H1 (cell line): Measurements from ENCODE around the gene STK32A. TPM values are rescaled to one million over a fixed set of nuclear protein-coding genes. Genes with fewer than 3 reads are reported as not detected.

Source experiments
- CTCF ChIA-PET: fragments of 300-600 bp; sonication (Branson Sonifier 250); formaldehyde crosslinking; loops from one replicate; lab custom pipeline; 2021; ENCODE audit not compliant: partially characterized antibody; lab: Charles Lee
- POLR2A ChIA-PET: fragments of 300-600 bp; sonication (Branson Sonifier 250); formaldehyde crosslinking; loops from one replicate; lab custom pipeline; 2021; ENCODE audit warnings: inconsistent platforms; ENCODE audit not compliant: partially characterized antibody; lab: Charles Lee
- DNase-seq, 2 experiments: peaks; one replicate each; pipeline versions ENCODE4 v3.0.0 to v3.0.0-alpha.2; 2010 to 2022; ENCODE audit warnings: low spot score in 2 of 2, low read depth in 1 of 2, mixed read lengths in 1 of 2
- FAIRE-seq: peaks from 2 replicates; lab custom pipeline; 2011; peaks lifted over from hg19 to GRCh38; lab: Jason Lieb, UNC
- H2AFZ ChIP-seq: 2 replicates; pipeline ENCODE4 v1.8.1; 2012; ENCODE audit warnings: low read length, inconsistent platforms
- H2AK5ac ChIP-seq: 2 replicates; pipeline ENCODE4 v1.6.1; 2013; ENCODE audit warnings: low read depth, low read length
- H2BK120ac ChIP-seq: replicated peaks from 2 replicates; pipeline ENCODE3; 2013; ENCODE audit warnings: low read depth, low read length, inconsistent platforms
- H2BK12ac ChIP-seq: 2 replicates; pipeline ENCODE4 v1.6.1; 2013; ENCODE audit warnings: low read depth, low read length
- H2BK15ac ChIP-seq: 2 replicates; pipeline ENCODE4 v1.6.1; 2013; ENCODE audit warnings: low read length
- H2BK20ac ChIP-seq: 2 replicates; pipeline ENCODE4 v1.6.1; 2013; ENCODE audit warnings: low read length
- H2BK5ac ChIP-seq: 2 replicates; pipeline ENCODE4 v1.6.1; 2013; ENCODE audit warnings: low read depth, low read length
- H3K14ac ChIP-seq: 2 replicates; pipeline ENCODE4 v1.6.1; 2013; ENCODE audit warnings: inconsistent platforms; ENCODE audit not compliant: insufficient read length
- H3K18ac ChIP-seq: 2 replicates; pipeline ENCODE4 v1.6.1; 2013; ENCODE audit warnings: low read length; ENCODE audit errors: extremely low read depth
- H3K23ac ChIP-seq: 2 replicates; pipeline ENCODE4 v1.6.1; 2013; ENCODE audit warnings: inconsistent platforms; ENCODE audit not compliant: insufficient read length
- H3K23me2 ChIP-seq: 2 replicates; pipeline ENCODE4 v1.6.1; 2013; ENCODE audit warnings: low read depth, low read length
- H3K27ac ChIP-seq: 2 replicates; pipeline ENCODE4 v1.6.1; 2011; ENCODE audit warnings: low read depth, low read length, inconsistent platforms
- H3K27me3 ChIP-seq, 4 experiments: replicated peaks in 1 of 4; 1 replicate in 1 of 4; 2 replicates in 3 of 4; pipeline versions ENCODE4 v1.6.1 to v1.8.1; 2011 to 2013; ENCODE audit warnings: low read length in 3 of 4, mild to moderate bottlenecking in 3 of 4, inconsistent platforms in 2 of 4, mixed read lengths in 2 of 4, moderate library complexity in 1 of 4; ENCODE audit not compliant: control insufficient read depth in 3 of 4, insufficient read depth in 3 of 4; ENCODE audit errors: extremely low read depth in 1 of 4
- H3K36me3 ChIP-seq, 4 experiments: 2 replicates each; pipeline versions ENCODE4 v1.6.1 to v1.8.1; 2011 to 2013; ENCODE audit warnings: mild to moderate bottlenecking in 4 of 4, low read length in 3 of 4, moderate library complexity in 2 of 4, control low read depth in 1 of 4, inconsistent platforms in 1 of 4; ENCODE audit not compliant: insufficient read depth in 4 of 4, control insufficient read depth in 2 of 4
- H3K4ac ChIP-seq: replicated peaks from 2 replicates; pipeline ENCODE3; 2013; ENCODE audit warnings: low read length, low read depth, mixed read lengths, inconsistent platforms; ENCODE audit not compliant: insufficient read length
- H3K4me1 ChIP-seq, 4 experiments: replicated peaks in 1 of 4; 1 replicate in 1 of 4; 2 replicates in 3 of 4; pipeline versions ENCODE4 v1.6.1 to v1.8.1; 2011 to 2013; ENCODE audit warnings: low read length in 3 of 4, inconsistent platforms in 2 of 4, mixed read lengths in 1 of 4; ENCODE audit not compliant: insufficient read depth in 4 of 4, control insufficient read depth in 3 of 4
- H3K4me2 ChIP-seq, 2 experiments: 2 replicates each; pipeline versions ENCODE4 v1.6.1 to v1.8.1; 2011 to 2013; ENCODE audit warnings: low read depth in 2 of 2, low read length in 2 of 2, control low read depth in 1 of 2, inconsistent platforms in 1 of 2, mild to moderate bottlenecking in 1 of 2; ENCODE audit not compliant: insufficient read depth in 1 of 2
- H3K4me3 ChIP-seq, 4 experiments: fragments of 200-600, 300-600 bp in 1 of 4; sonication (generic), shearing (Covaris generic), sonication (Bioruptor Twin) in 1 of 4; 2 replicates each; pipeline versions ENCODE4 v1.5.1 to v1.8.1; 2011 to 2016; ENCODE audit warnings: low read length in 4 of 4, low read depth in 3 of 4, control low read depth in 2 of 4, inconsistent platforms in 2 of 4, mild to moderate bottlenecking in 2 of 4, mixed read lengths in 1 of 4, moderate library complexity in 1 of 4; ENCODE audit not compliant: insufficient read depth in 2 of 4; ENCODE audit errors: extremely low read depth in 1 of 4
- H3K56ac ChIP-seq: replicated peaks from 2 replicates; pipeline ENCODE3; 2013; ENCODE audit warnings: low read depth, mild to moderate bottlenecking, mixed read lengths, low read length, inconsistent platforms; ENCODE audit not compliant: insufficient read length
- H3K79me1 ChIP-seq: 2 replicates; pipeline ENCODE4 v1.6.1; 2013; ENCODE audit warnings: low read depth, low read length, control low read depth
- H3K79me2 ChIP-seq, 2 experiments: 2 replicates each; pipeline versions ENCODE4 v1.6.1 to v1.8.1; 2012 to 2013; ENCODE audit warnings: low read length in 2 of 2, mild to moderate bottlenecking in 2 of 2, inconsistent platforms in 1 of 2; ENCODE audit not compliant: insufficient read depth in 2 of 2, control insufficient read depth in 1 of 2
- H3K9ac ChIP-seq, 4 experiments: replicated peaks in 1 of 4; 1 replicate in 1 of 4; 2 replicates in 3 of 4; pipeline versions ENCODE4 v1.6.1 to v1.8.1; 2011 to 2013; ENCODE audit warnings: low read depth in 3 of 4, low read length in 3 of 4, control low read depth in 2 of 4, mild to moderate bottlenecking in 2 of 4, moderate library complexity in 2 of 4, inconsistent platforms in 1 of 4; ENCODE audit errors: extremely low read depth in 1 of 4
- H3K9me3 ChIP-seq, 2 experiments: 2 replicates each; pipeline versions ENCODE4 v1.6.1 to v1.8.1; 2012 to 2013; ENCODE audit warnings: mild to moderate bottlenecking in 2 of 2, moderate library complexity in 2 of 2, control low read depth in 1 of 2, inconsistent platforms in 1 of 2, low read depth in 1 of 2, low read length in 1 of 2, mixed read lengths in 1 of 2; ENCODE audit not compliant: insufficient read depth in 2 of 2
- H4K20me1 ChIP-seq, 2 experiments: replicated peaks in 1 of 2; 2 replicates each; pipeline versions ENCODE3 to v1.8.1; 2011 to 2013; ENCODE audit warnings: inconsistent platforms in 2 of 2, low read length in 2 of 2, mild to moderate bottlenecking in 1 of 2; ENCODE audit not compliant: insufficient read depth in 2 of 2, control insufficient read depth in 1 of 2
- H4K5ac ChIP-seq: 2 replicates; pipeline ENCODE4 v1.6.1; 2013; ENCODE audit warnings: low read length, low read depth, mixed read lengths, inconsistent platforms; ENCODE audit not compliant: insufficient read length
- H4K8ac ChIP-seq: 2 replicates; pipeline ENCODE4 v1.8.0; 2013; ENCODE audit warnings: mild to moderate bottlenecking, moderate library complexity, low read length, inconsistent platforms; ENCODE audit not compliant: insufficient read depth; ENCODE audit errors: extremely low read depth
- H4K91ac ChIP-seq: replicated peaks from 2 replicates; pipeline ENCODE3; 2013; ENCODE audit warnings: low read length, mixed read lengths, inconsistent platforms; ENCODE audit not compliant: insufficient read length
- KDM4A ChIP-seq: IDR thresholded peaks from one replicate; pipeline ENCODE4 v1.7.1; 2012; ENCODE audit warnings: low read depth, mild to moderate bottlenecking, moderate library complexity, low read length, inconsistent platforms; ENCODE audit not compliant: severe bottlenecking
- POU5F1 ChIP-seq: IDR thresholded peaks from 2 replicates; pipeline ENCODE4 v1.6.1; 2011; ENCODE audit warnings: low read depth, mild to moderate bottlenecking, low read length, moderate library complexity
- WGBS, 2 experiments: shearing (Covaris generic) in 1 of 2; methylation state at CpG; one replicate each; pipeline versions ENCODE4 v1.1.6 to v1.1.7; 2013 to 2015; ENCODE audit warnings: low lambda C conversion rate in 2 of 2, mixed read lengths in 2 of 2, inconsistent platforms in 1 of 2, low coverage in 1 of 2, missing lambda C conversion rate in 1 of 2; ENCODE audit not compliant: insufficient replicate concordance in 2 of 2, insufficient coverage in 1 of 2, insufficient read length in 1 of 2; ENCODE audit errors: extremely low coverage in 1 of 2, missing lambda C conversion rate in 1 of 2; 5-methylcytosine and 5-hydroxymethylcytosine counted together
- polyA plus RNA-seq, 7 experiments: library from polyadenylated mRNA; depleted of rRNA in 3 of 7; stranded (reverse) in 5 of 7; unstranded in 2 of 7; fragments of >200 nt in 5 of 7; fragments of 200-250 nt in 2 of 7; gene quantifications; 1 replicate in 5 of 7; 2 replicates in 1 of 7; 4 replicates in 1 of 7; pipeline versions ENCODE4 v1.2.1 to v1.2.3, GENCODE V29; 2011 to 2013; ENCODE audit warnings: missing spikeins in 2 of 7, mixed read lengths in 2 of 7
- total RNA-seq: library from RNA; stranded (reverse); fragmentation: NEBNext Ultra II Directional; extraction: Animal tissue kit (Norgen Biotek cat#: 25700); gene quantifications from 2 replicates; pipeline ENCODE4 v1.2.1, GENCODE V29; 2021

Gene STK32A
- total and polyA plus RNA-seq, 2 of the 8 experiments (the other 6 are each of a cell fraction or from before 2014, with no cell fraction given): 1.3 to 2.5 TPM

DNA sequence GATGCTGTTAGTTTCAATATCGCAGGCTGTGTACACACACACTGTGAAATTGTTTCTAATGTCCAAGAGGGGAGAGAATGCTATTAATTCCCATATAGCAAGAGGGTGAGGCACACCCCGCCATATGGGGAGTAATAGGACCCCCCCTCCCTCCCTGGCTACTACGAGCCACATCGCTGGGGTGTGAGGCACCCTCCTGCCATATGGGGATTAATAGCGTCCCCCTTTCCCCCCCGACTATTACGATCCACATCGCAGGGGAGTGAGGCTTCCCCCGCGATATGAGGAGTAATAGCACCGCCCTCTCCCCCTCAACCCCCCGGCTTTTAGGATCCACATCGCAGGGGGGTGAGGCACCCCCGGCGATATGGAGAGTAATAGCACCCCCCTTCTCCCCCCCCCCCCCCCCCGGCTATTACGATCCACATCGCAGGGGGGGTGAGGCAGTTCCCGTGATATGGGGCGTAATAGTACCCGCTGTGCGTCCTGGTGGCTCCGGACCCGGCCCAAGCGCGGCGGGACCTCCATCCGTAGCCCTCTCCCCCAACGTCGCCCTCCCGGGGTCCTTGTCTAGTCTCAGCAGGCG is 494 bp upstream of the STK32A start:
- Histone ChIP-seq H3K79me1 (no peaks in the 10 kb centered on the region), H2BK15ac (no peak overlapping the region), H3K23me2 (peaks cover 3% of the 10 kb centered on the region; the same call in 1 of the 2 replicates), H3K27me3 (peaks cover 2 to 26% (median 5%) of the 10 kb centered on the region in 4 experiments), H2BK20ac (no peak overlapping the region), H4K91ac (no peak overlapping the region), H2AFZ (no peak overlapping the region), H3K14ac (no peak overlapping the region), H4K5ac (no peak overlapping the region), H3K27ac (no peak overlapping the region), H3K4me1 (peaks cover 0 to 3% (median 0%) of the 10 kb centered on the region in 4 experiments; a peak in 2 of 7 replicates), H3K4me3 (peak overlapping the region; percentile 60 to 76 (median 68)), H3K56ac (no peak overlapping the region), H3K23ac (no peak overlapping the region), H3K4ac (no peak overlapping the region), H2AK5ac (no peak overlapping the region), H4K20me1 (no peaks in the 10 kb centered on the region), H3K36me3 (no peaks in the 10 kb centered on the region), H3K9me3 (no peaks in the 10 kb centered on the region), H3K4me2 (peak overlapping the region; percentile 83 to 95), H4K8ac (no peak overlapping the region), H3K9ac (peak overlapping the region in 1 of 4 experiments; percentile 27; a peak in 1 of 7 replicates), H2BK5ac (no peak overlapping the region), H2BK12ac (no peak overlapping the region; the same call in 1 of the 2 replicates), H2BK120ac (no peak overlapping the region), H3K79me2 (no peaks in the 10 kb centered on the region), H3K18ac (no peak overlapping the region)
- ChIA-PET POLR2A (no interaction called here), CTCF (interaction anchor here (0.9 to 2.1 kb wide), 6 partner anchors 10 to 157 kb away, joined by 3 to 11 read pairs (median 6); no protein-coding TSS in a partner anchor)
- FAIRE-seq: no peak
- no peak for TF ChIP-seq POU5F1
- peak; percentile 83 for TF ChIP-seq KDM4A
- 4% methylated on average over 15 of the region's 32 CpGs; no CpG with 5 or more reads in 1 of the 2 experiments for WGBS, 2 experiments
- DNase-seq: no peak
